HCT116 (cell line): Measurements from ENCODE around the gene CST6. TPM values are rescaled to one million over a fixed set of nuclear protein-coding genes. Genes with fewer than 3 reads are reported as not detected.

ENCODE experiments used
- ATAC-seq: fragments of 200-7000 bp; cut with Tn5 transposase; 2 replicates; pipeline ENCODE4 v1.9.1; 2020; ENCODE audit warnings: mild to moderate bottlenecking, moderate library complexity
- BruUV-seq: library from RNA; stranded (reverse); fragments of 400-500 nt; replicated peaks from 2 replicates; lab custom pipeline; 2021; lab: Mats Ljungman, UMichigan
- CTCF ChIA-PET: fragments of 300-600 bp; sonication (Branson Sonifier 250); formaldehyde crosslinking; loops from one replicate; lab custom pipeline; 2021; ENCODE audit warnings: antibody characterized with exemption; lab: Charles Lee
- POLR2A ChIA-PET: fragments of 300-600, 350-600 bp; sonication (Branson Sonifier 250); formaldehyde crosslinking; loops from one replicate; lab custom pipeline; 2021; ENCODE audit warnings: antibody characterized with exemption; lab: Charles Lee
- RAD21 ChIA-PET, 2 experiments: fragments of 300-600 bp; sonication (Branson Sonifier 250); formaldehyde crosslinking; loops; one replicate each; lab custom pipeline; 2023; ENCODE audit warnings: low total read pairs in 2 of 2; ENCODE audit not compliant: uncharacterized antibody in 2 of 2, unreplicated experiment in 2 of 2, low non-redundant PET in 1 of 2; lab: Charles Lee
- DNase-seq: peaks from one replicate; pipeline ENCODE4 v3.0.0-alpha.2; 2010; ENCODE audit warnings: low read depth, low spot score
- H2AFZ ChIP-seq: fragments of 200-600 bp; shearing (Covaris generic), sonication (generic); 2 replicates; pipeline ENCODE4 v1.6.1; 2017; ENCODE audit warnings: low read depth, mixed run types, mixed read lengths, antibody characterized with exemption, low read length; ENCODE audit not compliant: poor library complexity, severe bottlenecking
- H3K27ac ChIP-seq: 2 replicates; pipeline ENCODE4 v1.5.1; 2012; ENCODE audit warnings: low read depth, low read length
- H3K27me3 ChIP-seq: fragments of 200-600 bp; sonication (generic); 2 replicates; pipeline ENCODE4 v1.6.1; 2016; ENCODE audit warnings: mixed run types, low read length, mixed read lengths; ENCODE audit not compliant: insufficient read depth
- H3K36me3 ChIP-seq, 2 experiments: fragments of 200-500 bp in 1 of 2; fragments of 200-600 bp in 1 of 2; sonication (Bioruptor generic) in 1 of 2; sonication (generic) in 1 of 2; 2 replicates each; pipeline versions ENCODE4 v1.5.1 to v1.6.1; 2014 to 2016; ENCODE audit warnings: low read length in 2 of 2, inconsistent platforms in 1 of 2, mixed read lengths in 1 of 2, mixed run types in 1 of 2; ENCODE audit not compliant: insufficient read depth in 2 of 2, control insufficient read depth in 1 of 2
- H3K4me1 ChIP-seq, 2 experiments: fragments of 200-600 bp in 1 of 2; sonication (generic) in 1 of 2; 2 replicates each; pipeline versions ENCODE4 v1.5.1 to v1.6.1; 2012 to 2017; ENCODE audit warnings: low read length in 2 of 2, inconsistent platforms in 1 of 2, mild to moderate bottlenecking in 1 of 2, mixed read lengths in 1 of 2, mixed run types in 1 of 2, moderate library complexity in 1 of 2; ENCODE audit not compliant: insufficient read depth in 2 of 2, control insufficient read depth in 1 of 2
- H3K4me2 ChIP-seq: fragments of 200-600 bp; sonication (generic); 2 replicates; pipeline ENCODE4 v1.6.1; 2017; ENCODE audit warnings: mixed run types, low read length, mixed read lengths
- H3K4me3 ChIP-seq, 2 experiments: fragments of 200-600 bp in 1 of 2; sonication (generic) in 1 of 2; replicated peaks in 1 of 2; 2 replicates each; pipeline ENCODE4 v1.5.1; 2011 to 2016; ENCODE audit warnings: low read length in 2 of 2, control low read depth in 1 of 2, low read depth in 1 of 2, mild to moderate bottlenecking in 1 of 2, mixed read lengths in 1 of 2, mixed run types in 1 of 2
- H3K79me2 ChIP-seq: fragments of 200-600 bp; sonication (generic); 2 replicates; pipeline ENCODE4 v1.6.1; 2017; ENCODE audit warnings: mild to moderate bottlenecking, mixed run types, low read length, moderate library complexity, mixed read lengths; ENCODE audit not compliant: insufficient read depth
- H3K9ac ChIP-seq: fragments of 200-600 bp; sonication (generic); 2 replicates; pipeline ENCODE4 v1.6.1; 2016; ENCODE audit warnings: low read length, mixed read lengths
- H3K9me2 ChIP-seq: fragments of 200-600 bp; sonication (generic), shearing (Covaris generic); 2 replicates; pipeline ENCODE4 v1.6.1; 2017; ENCODE audit warnings: mixed run types, mild to moderate bottlenecking, moderate library complexity; ENCODE audit not compliant: insufficient read depth
- H3K9me3 ChIP-seq, 2 experiments: fragments of 200-500 bp in 1 of 2; fragments of 200-600 bp in 1 of 2; sonication (Bioruptor generic) in 1 of 2; sonication (generic) in 1 of 2; 2 replicates each; pipeline ENCODE4 v1.6.1; 2014 to 2017; ENCODE audit warnings: low read length in 2 of 2, mixed read lengths in 2 of 2, inconsistent platforms in 1 of 2, low read depth in 1 of 2, mild to moderate bottlenecking in 1 of 2, mixed run types in 1 of 2, moderate library complexity in 1 of 2; ENCODE audit not compliant: control insufficient read depth in 1 of 2, insufficient read depth in 1 of 2
- H4K20me1 ChIP-seq: fragments of 200-600 bp; sonication (generic), shearing (Covaris generic); 2 replicates; pipeline ENCODE4 v1.6.1; 2017; ENCODE audit warnings: mixed run types, mild to moderate bottlenecking, moderate library complexity; ENCODE audit not compliant: insufficient read depth
- CEBPB ChIP-seq: IDR thresholded peaks from 2 replicates; pipeline ENCODE4 v1.6.1; 2012; ENCODE audit warnings: low read depth
- ELF1 ChIP-seq: IDR thresholded peaks from 2 replicates; pipeline ENCODE4 v1.6.1; 2012; ENCODE audit warnings: low read depth, borderline replicate concordance
- EZH2 ChIP-seq: fragments of 200-600 bp; sonication (generic); IDR thresholded peaks from 2 replicates; pipeline ENCODE4 v1.6.1; 2017; ENCODE audit warnings: antibody characterized with exemption, mixed run types
- EZH2phosphoT487 ChIP-seq: fragments of 200-600 bp; IDR thresholded peaks from 2 replicates; pipeline ENCODE4 v1.6.1; 2018; ENCODE audit warnings: antibody characterized with exemption, borderline replicate concordance
- FOSL1 ChIP-seq: IDR thresholded peaks from 2 replicates; pipeline ENCODE4 v1.6.1; 2012; ENCODE audit warnings: low read depth
- JUND ChIP-seq: IDR thresholded peaks from 2 replicates; pipeline ENCODE4 v1.6.1; 2012
- POLR2AphosphoS5 ChIP-seq: IDR thresholded peaks from 2 replicates; pipeline ENCODE4 v1.6.1; 2011; ENCODE audit warnings: mild to moderate bottlenecking, low read depth, low read length, moderate library complexity
- TCF7L2 ChIP-seq: IDR thresholded peaks from 2 replicates; pipeline ENCODE4 v1.7.0; 2011; ENCODE audit warnings: borderline replicate concordance, inconsistent platforms; ENCODE audit not compliant: insufficient read depth, insufficient read length; ENCODE audit errors: extremely low read depth
- YY1 ChIP-seq: IDR thresholded peaks from 2 replicates; pipeline ENCODE4 v1.6.1; 2011; ENCODE audit warnings: low read length, low read depth, moderate library complexity, mild to moderate bottlenecking; ENCODE audit not compliant: insufficient replicate concordance; ENCODE audit errors: extremely low read depth
- ZFX ChIP-seq: fragments of 450-650 bp; IDR thresholded peaks from 2 replicates; pipeline ENCODE4 v1.6.1; 2017
- ZNF274 ChIP-seq: fragments of 200-500 bp; sonication (Bioruptor generic); IDR thresholded peaks from 2 replicates; pipeline ENCODE4 v1.6.1; 2014; ENCODE audit warnings: mild to moderate bottlenecking, low read depth, low read length, inconsistent platforms
- intact Hi-C: fragments of 100-400 bp; cut with micrococcal nuclease; formaldehyde crosslinking; loops from 2 replicates; pipeline ENCODE4 v1.10.0; 2022
- total RNA-seq: library from RNA; stranded (reverse); gene quantifications from one replicate; pipeline ENCODE4 v1.2.1, GENCODE V29; 2021; ENCODE audit not compliant: unreplicated experiment
- TF ChIP-seq, protein P1 (sequence below): IDR thresholded peaks from 2 replicates; pipeline ENCODE4 v1.6.1; 2012; ENCODE audit warnings: low read depth
- TF ChIP-seq, protein P2 (sequence below), 3 experiments: fragments of 200-600 bp in 1 of 3; sonication (generic) in 1 of 3; IDR thresholded peaks in 2 of 3; conservative IDR thresholded peaks in 1 of 3; 2 replicates each; pipeline ENCODE4 v1.5.1; 2012 to 2017; ENCODE audit warnings: low read depth in 2 of 3, low read length in 2 of 3, antibody characterized with exemption in 1 of 3, borderline replicate concordance in 1 of 3, control low read depth in 1 of 3, mild to moderate bottlenecking in 1 of 3, mixed read lengths in 1 of 3, mixed run types in 1 of 3, moderate library complexity in 1 of 3; ENCODE audit not compliant: insufficient read depth in 1 of 3
- TF ChIP-seq, protein P3 (sequence below): IDR thresholded peaks from 2 replicates; pipeline ENCODE4 v1.6.1; 2012

Gene CST6
- total RNA-seq, 1 experiment from 2014 or later = 68.1 TPM

DNA sequence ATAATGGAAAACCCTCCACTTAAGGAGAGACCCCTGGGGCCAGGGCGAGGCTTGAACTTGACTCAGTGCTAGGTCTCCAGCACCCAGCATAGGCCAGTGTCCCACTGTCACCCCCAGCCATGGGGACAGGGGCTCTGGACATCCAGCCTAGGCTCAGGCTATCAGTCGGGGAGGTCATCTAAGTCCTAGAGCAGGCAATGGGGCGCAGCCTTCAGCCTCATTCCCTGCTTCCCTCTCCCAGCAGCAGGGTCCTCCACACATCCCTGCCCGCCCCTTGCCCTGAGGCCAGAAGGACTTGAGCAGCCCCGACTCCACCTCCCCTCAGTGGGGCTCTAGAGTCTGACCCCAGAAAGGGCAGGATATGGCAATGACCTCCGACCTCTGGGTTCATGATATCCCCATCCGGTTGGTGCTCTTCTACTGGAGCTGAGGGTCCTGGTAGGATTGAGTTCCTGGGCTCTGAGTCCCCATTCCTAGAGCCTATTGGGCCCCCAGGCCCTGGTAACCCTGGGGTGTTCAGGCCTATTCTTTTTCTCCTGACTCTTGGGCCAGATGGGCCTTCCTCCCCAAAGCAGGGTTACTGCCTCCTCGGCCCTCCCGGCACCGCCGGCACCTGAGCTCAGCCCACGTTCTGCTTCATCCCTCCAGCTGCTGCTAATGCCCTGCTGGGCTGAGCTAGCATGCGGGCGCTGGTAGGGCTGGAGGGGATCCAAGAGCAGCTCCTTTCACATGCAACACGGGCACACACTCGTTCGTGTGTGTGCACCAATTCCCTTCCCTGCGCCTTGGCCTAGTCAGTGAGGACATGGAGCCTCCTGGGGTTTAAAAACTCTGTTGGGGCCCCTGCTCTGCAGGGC lies 4.4 kb downstream of the CST6 start:
- peaks cover 55 to 94% of the 10 kb centered on the region in 2 experiments for H3K4me1 ChIP-seq
- peak overlapping the region; percentile 67 for H3K4me2 ChIP-seq
- peaks cover 11% of the 10 kb centered on the region; the same call in 1 of the 2 replicates for H3K79me2 ChIP-seq
- H3K27ac ChIP-seq = peak overlapping the region; percentile 98
- TF ChIP-seq, protein P1, sequence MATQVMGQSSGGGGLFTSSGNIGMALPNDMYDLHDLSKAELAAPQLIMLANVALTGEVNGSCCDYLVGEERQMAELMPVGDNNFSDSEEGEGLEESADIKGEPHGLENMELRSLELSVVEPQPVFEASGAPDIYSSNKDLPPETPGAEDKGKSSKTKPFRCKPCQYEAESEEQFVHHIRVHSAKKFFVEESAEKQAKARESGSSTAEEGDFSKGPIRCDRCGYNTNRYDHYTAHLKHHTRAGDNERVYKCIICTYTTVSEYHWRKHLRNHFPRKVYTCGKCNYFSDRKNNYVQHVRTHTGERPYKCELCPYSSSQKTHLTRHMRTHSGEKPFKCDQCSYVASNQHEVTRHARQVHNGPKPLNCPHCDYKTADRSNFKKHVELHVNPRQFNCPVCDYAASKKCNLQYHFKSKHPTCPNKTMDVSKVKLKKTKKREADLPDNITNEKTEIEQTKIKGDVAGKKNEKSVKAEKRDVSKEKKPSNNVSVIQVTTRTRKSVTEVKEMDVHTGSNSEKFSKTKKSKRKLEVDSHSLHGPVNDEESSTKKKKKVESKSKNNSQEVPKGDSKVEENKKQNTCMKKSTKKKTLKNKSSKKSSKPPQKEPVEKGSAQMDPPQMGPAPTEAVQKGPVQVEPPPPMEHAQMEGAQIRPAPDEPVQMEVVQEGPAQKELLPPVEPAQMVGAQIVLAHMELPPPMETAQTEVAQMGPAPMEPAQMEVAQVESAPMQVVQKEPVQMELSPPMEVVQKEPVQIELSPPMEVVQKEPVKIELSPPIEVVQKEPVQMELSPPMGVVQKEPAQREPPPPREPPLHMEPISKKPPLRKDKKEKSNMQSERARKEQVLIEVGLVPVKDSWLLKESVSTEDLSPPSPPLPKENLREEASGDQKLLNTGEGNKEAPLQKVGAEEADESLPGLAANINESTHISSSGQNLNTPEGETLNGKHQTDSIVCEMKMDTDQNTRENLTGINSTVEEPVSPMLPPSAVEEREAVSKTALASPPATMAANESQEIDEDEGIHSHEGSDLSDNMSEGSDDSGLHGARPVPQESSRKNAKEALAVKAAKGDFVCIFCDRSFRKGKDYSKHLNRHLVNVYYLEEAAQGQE = no peak
- TF ChIP-seq TCF7L2 (no peak), ZNF274 (no peak), ZFX (no peak), POLR2AphosphoS5 (no peak), ELF1 (no peak), EZH2phosphoT487 (no peak), CEBPB (no peak), FOSL1 (no peak), JUND (no peak), EZH2 (no peak), YY1 (no peak)
- TF ChIP-seq, protein P2, sequence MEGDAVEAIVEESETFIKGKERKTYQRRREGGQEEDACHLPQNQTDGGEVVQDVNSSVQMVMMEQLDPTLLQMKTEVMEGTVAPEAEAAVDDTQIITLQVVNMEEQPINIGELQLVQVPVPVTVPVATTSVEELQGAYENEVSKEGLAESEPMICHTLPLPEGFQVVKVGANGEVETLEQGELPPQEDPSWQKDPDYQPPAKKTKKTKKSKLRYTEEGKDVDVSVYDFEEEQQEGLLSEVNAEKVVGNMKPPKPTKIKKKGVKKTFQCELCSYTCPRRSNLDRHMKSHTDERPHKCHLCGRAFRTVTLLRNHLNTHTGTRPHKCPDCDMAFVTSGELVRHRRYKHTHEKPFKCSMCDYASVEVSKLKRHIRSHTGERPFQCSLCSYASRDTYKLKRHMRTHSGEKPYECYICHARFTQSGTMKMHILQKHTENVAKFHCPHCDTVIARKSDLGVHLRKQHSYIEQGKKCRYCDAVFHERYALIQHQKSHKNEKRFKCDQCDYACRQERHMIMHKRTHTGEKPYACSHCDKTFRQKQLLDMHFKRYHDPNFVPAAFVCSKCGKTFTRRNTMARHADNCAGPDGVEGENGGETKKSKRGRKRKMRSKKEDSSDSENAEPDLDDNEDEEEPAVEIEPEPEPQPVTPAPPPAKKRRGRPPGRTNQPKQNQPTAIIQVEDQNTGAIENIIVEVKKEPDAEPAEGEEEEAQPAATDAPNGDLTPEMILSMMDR (IDR thresholded peaks at IDR 0.05 in 2 of 3, conservative IDR thresholded peaks at IDR 0.05 in 1 of 3; ENCODE audit: borderline replicate concordance in 1 of 3, insufficient read depth in 1 of 3, low read depth in 2 of 3, low read length in 2 of 3) = no peak
- TF ChIP-seq, protein P3, sequence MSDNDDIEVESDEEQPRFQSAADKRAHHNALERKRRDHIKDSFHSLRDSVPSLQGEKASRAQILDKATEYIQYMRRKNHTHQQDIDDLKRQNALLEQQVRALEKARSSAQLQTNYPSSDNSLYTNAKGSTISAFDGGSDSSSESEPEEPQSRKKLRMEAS = no peak
- CTCF ChIA-PET = no interaction called here
- H3K9me3 ChIP-seq = no peaks in the 10 kb centered on the region
- H2AFZ ChIP-seq = no peak overlapping the region
- RAD21 ChIA-PET = no interaction called here
- peak overlapping the region; percentile 60 for H3K9ac ChIP-seq
- BruUV-seq = TSS peak; percentile 47
- H3K36me3 ChIP-seq = no peaks in the 10 kb centered on the region
- H4K20me1 ChIP-seq = no peaks in the 10 kb centered on the region
- no peaks in the 10 kb centered on the region for H3K9me2 ChIP-seq
- intact Hi-C loops = no loop called here
- peak overlapping the region; percentile 10 to 37 for H3K4me3 ChIP-seq
- POLR2A ChIA-PET = interaction anchor here (1.0 kb wide), 1 partner anchor 12 kb away, joined by 5 read pairs; no protein-coding TSS in a partner anchor
- DNase-seq (no peak), ATAC-seq (no peak)
- no peaks in the 10 kb centered on the region for H3K27me3 ChIP-seq
